IMR-90 (cell line): ENCODE measurements around the gene RBBP8. TPM values are rescaled to one million over a fixed set of nuclear protein-coding genes. Genes with fewer than 3 reads are reported as not detected.

Experiments
- ATAC-seq: fragments of 200-7000 bp; cut with Tn5 transposase; 2 replicates; pipeline ENCODE4 v1.9.1; 2020; ENCODE audit warnings: low read depth, mild to moderate bottlenecking, moderate library complexity
- BruUV-seq: library from RNA; stranded (reverse); fragments of 400-500 nt; replicated peaks from 2 replicates; lab custom pipeline; 2021; lab: Mats Ljungman, UMichigan
- CTCF ChIA-PET: fragments of 300-600 bp; formaldehyde crosslinking; extraction: SDS; loops from one replicate; lab custom pipeline; 2021; ENCODE audit warnings: antibody characterized with exemption; lab: Yijun Ruan, JAX
- POLR2A ChIA-PET: fragments of 300-600 bp; sonication (Branson Sonifier 250); formaldehyde crosslinking; loops from one replicate; lab custom pipeline; 2022; ENCODE audit warnings: antibody characterized with exemption; ENCODE audit not compliant: unreplicated experiment; lab: Charles Lee
- DNase-seq: peaks from one replicate; pipeline ENCODE4 v3.0.0; 2013
- H2AFZ ChIP-seq: replicated peaks from 2 replicates; pipeline ENCODE3; 2013; ENCODE audit warnings: low read length, mild to moderate bottlenecking; ENCODE audit not compliant: poor library complexity
- H2AK5ac ChIP-seq: 2 replicates; pipeline ENCODE4 v1.6.1; 2013; ENCODE audit warnings: low read depth, low read length, inconsistent platforms
- H2AK9ac ChIP-seq: replicated peaks from 2 replicates; pipeline ENCODE3; 2013; ENCODE audit warnings: mild to moderate bottlenecking, low read depth, low read length, moderate library complexity; ENCODE audit not compliant: poor library complexity
- H2BK120ac ChIP-seq: 2 replicates; pipeline ENCODE4 v1.6.1; 2013; ENCODE audit warnings: low read depth, low read length, inconsistent platforms
- H2BK15ac ChIP-seq: 3 replicates; pipeline ENCODE4 v1.6.1; 2013; ENCODE audit warnings: low read depth, low read length, inconsistent platforms
- H2BK20ac ChIP-seq: 2 replicates; pipeline ENCODE4 v1.6.1; 2013; ENCODE audit warnings: low read depth, mild to moderate bottlenecking, inconsistent platforms, low read length, moderate library complexity
- H2BK5ac ChIP-seq: 2 replicates; pipeline ENCODE4 v1.6.1; 2013; ENCODE audit warnings: mild to moderate bottlenecking, low read depth, low read length, inconsistent platforms; ENCODE audit not compliant: poor library complexity, severe bottlenecking
- H3K14ac ChIP-seq: replicated peaks from 2 replicates; pipeline ENCODE4 v1.6.1; 2013; ENCODE audit warnings: low read depth, low read length, inconsistent platforms
- H3K18ac ChIP-seq: 2 replicates; pipeline ENCODE4 v1.6.1; 2013; ENCODE audit warnings: low read depth, low read length, control low read depth
- H3K23ac ChIP-seq: 2 replicates; pipeline ENCODE4 v1.6.1; 2013; ENCODE audit warnings: low read depth, low read length, inconsistent platforms
- H3K27ac ChIP-seq: 2 replicates; pipeline ENCODE4 v1.5.1; 2013; ENCODE audit warnings: mild to moderate bottlenecking, control low read depth, low read length; ENCODE audit not compliant: insufficient read depth
- H3K27me3 ChIP-seq: 2 replicates; pipeline ENCODE4 v1.6.1; 2013; ENCODE audit warnings: low read length; ENCODE audit not compliant: control insufficient read depth, insufficient read depth
- H3K36me3 ChIP-seq: 2 replicates; pipeline ENCODE4 v1.6.1; 2013; ENCODE audit warnings: low read length, mixed read lengths; ENCODE audit not compliant: control insufficient read depth, insufficient read depth
- H3K4ac ChIP-seq: 2 replicates; pipeline ENCODE4 v1.6.1; 2013; ENCODE audit warnings: low read depth, low read length, inconsistent platforms
- H3K4me1 ChIP-seq: 2 replicates; pipeline ENCODE4 v1.6.1; 2013; ENCODE audit warnings: low read length, mixed read lengths; ENCODE audit not compliant: control insufficient read depth, insufficient read depth
- H3K4me2 ChIP-seq: 2 replicates; pipeline ENCODE4 v1.6.1; 2013; ENCODE audit warnings: low read depth, mild to moderate bottlenecking, control low read depth, low read length, moderate library complexity
- H3K4me3 ChIP-seq: 2 replicates; pipeline ENCODE4 v1.5.1; 2013; ENCODE audit warnings: low read depth, mild to moderate bottlenecking, control low read depth, low read length, moderate library complexity; ENCODE audit not compliant: insufficient read depth
- H3K56ac ChIP-seq: 2 replicates; pipeline ENCODE4 v1.6.1; 2013; ENCODE audit warnings: low read length, inconsistent platforms; ENCODE audit not compliant: insufficient read depth; ENCODE audit errors: extremely low read depth
- H3K79me1 ChIP-seq, 2 experiments: 2 replicates each; pipeline ENCODE4 v1.6.1; 2013; ENCODE audit warnings: low read length in 2 of 2, inconsistent platforms in 1 of 2, low read depth in 1 of 2
- H3K9ac ChIP-seq: 2 replicates; pipeline ENCODE4 v1.6.1; 2013; ENCODE audit warnings: low read depth, low read length, control low read depth
- H3K9me1 ChIP-seq: 2 replicates; pipeline ENCODE4 v1.6.1; 2013; ENCODE audit warnings: low read length, inconsistent platforms; ENCODE audit not compliant: insufficient read depth
- H3K9me3 ChIP-seq: 2 replicates; pipeline ENCODE4 v1.6.1; 2013; ENCODE audit warnings: low read length; ENCODE audit not compliant: control insufficient read depth, insufficient read depth
- H4K20me1 ChIP-seq: 2 replicates; pipeline ENCODE4 v1.6.1; 2013; ENCODE audit warnings: low read length, inconsistent platforms; ENCODE audit not compliant: insufficient read depth
- H4K5ac ChIP-seq: 2 replicates; pipeline ENCODE4 v1.6.1; 2013; ENCODE audit warnings: mild to moderate bottlenecking, low read depth, low read length, control low read depth
- H4K8ac ChIP-seq, 2 experiments: 2 replicates each; pipeline ENCODE4 v1.6.1; 2013; ENCODE audit warnings: low read depth in 2 of 2, low read length in 2 of 2, control low read depth in 1 of 2, inconsistent platforms in 1 of 2
- H4K91ac ChIP-seq: 2 replicates; pipeline ENCODE4 v1.6.1; 2013; ENCODE audit warnings: low read depth, low read length, inconsistent platforms; ENCODE audit not compliant: insufficient read depth
- BHLHE40 ChIP-seq: fragments of 150-350 bp; IDR thresholded peaks from 2 replicates; pipeline ENCODE4 v1.6.1; 2016; ENCODE audit warnings: mild to moderate bottlenecking, low read depth, low read length
- CEBPB ChIP-seq: IDR thresholded peaks from 2 replicates; pipeline ENCODE4 v1.6.1; 2012; ENCODE audit warnings: low read depth, low read length, improper control_type of control experiment
- CHD1 ChIP-seq: IDR thresholded peaks from 2 replicates; pipeline ENCODE4 v1.6.1; 2012; ENCODE audit warnings: low read depth, low read length, improper control_type of control experiment
- FOS ChIP-seq: fragments of 150-350 bp; IDR thresholded peaks from 2 replicates; pipeline ENCODE4 v1.6.1; 2016; ENCODE audit warnings: low read depth, low read length
- MAFK ChIP-seq: IDR thresholded peaks from 2 replicates; pipeline ENCODE4 v1.6.1; 2012; ENCODE audit warnings: low read depth, low read length, improper control_type of control experiment
- MAZ ChIP-seq: IDR thresholded peaks from 2 replicates; pipeline ENCODE4 v1.6.1; 2012; ENCODE audit warnings: low read depth, mild to moderate bottlenecking, low read length, improper control_type of control experiment, moderate library complexity, borderline replicate concordance
- MXI1 ChIP-seq: IDR thresholded peaks from 2 replicates; pipeline ENCODE4 v1.6.1; 2012; ENCODE audit warnings: low read depth, mild to moderate bottlenecking, low read length, moderate library complexity, borderline replicate concordance
- NFE2L2 ChIP-seq: fragments of 150-350 bp; IDR thresholded peaks from 2 replicates; pipeline ENCODE4 v1.6.1; 2016; ENCODE audit warnings: low read depth, mild to moderate bottlenecking, low read length
- POLR2A ChIP-seq: IDR thresholded peaks from 2 replicates; pipeline ENCODE4 v1.6.1; 2012; ENCODE audit warnings: mild to moderate bottlenecking, low read depth, low read length
- RFX5 ChIP-seq: IDR thresholded peaks from 2 replicates; pipeline ENCODE4 v1.8.0; 2012; ENCODE audit warnings: low read depth, mild to moderate bottlenecking, low read length, moderate library complexity
- SMC3 ChIP-seq: fragments of 150-350 bp; IDR thresholded peaks from 2 replicates; pipeline ENCODE4 v1.6.1; 2016; ENCODE audit warnings: low read depth, mild to moderate bottlenecking, antibody characterized with exemption, low read length, moderate library complexity
- WGBS, 2 experiments: methylation state at CpG; one replicate each; pipeline versions ENCODE4 v1.1.5 to v1.1.7; 2013; ENCODE audit warnings: missing lambda C conversion rate in 2 of 2; ENCODE audit not compliant: insufficient read length in 1 of 2; ENCODE audit errors: extremely low coverage in 2 of 2; 5-methylcytosine and 5-hydroxymethylcytosine counted together
- dilution Hi-C: fragments of 300-500 bp; cut with HindIII; formaldehyde crosslinking; loops from one replicate; pipeline ENCODE4 v1.14.3; 2018; ENCODE audit warnings: low sequenced_read_pairs; ENCODE audit not compliant: unreplicated experiment
- in situ Hi-C: fragments of 300-500 bp; cut with MboI; formaldehyde crosslinking; loops from 3 replicates; pipeline ENCODE4 v1.14.3; 2019; ENCODE audit warnings: low sequenced_read_pairs, inconsistent platforms, mixed read lengths
- intact Hi-C: fragments of 100-400 bp; cut with micrococcal nuclease; formaldehyde crosslinking; loops from 2 replicates; pipeline ENCODE4 v1.10.0; 2022
- polyA plus RNA-seq, 3 experiments: library from polyadenylated mRNA; depleted of rRNA; stranded (reverse); fragments of >200 nt; gene quantifications; 2 replicates each; pipeline ENCODE4 v1.2.3, GENCODE V29; 2012; ENCODE audit warnings: low replicate concordance in 1 of 3
- total RNA-seq: library from RNA; depleted of rRNA; stranded (reverse); fragments of >200 nt; gene quantifications from 2 replicates; pipeline ENCODE4 v1.2.3, GENCODE V29; 2012
- TF ChIP-seq, protein P1 (sequence below): fragments of 150-350 bp; IDR thresholded peaks from 2 replicates; pipeline ENCODE4 v1.6.1; 2016; ENCODE audit warnings: low read depth, mild to moderate bottlenecking, low read length, moderate library complexity, borderline replicate concordance
- TF ChIP-seq, protein P2 (sequence below): conservative IDR thresholded peaks from 2 replicates; pipeline ENCODE4 v1.5.1; 2012; ENCODE audit warnings: mild to moderate bottlenecking, low read depth, low read length, improper control_type of control experiment
- TF ChIP-seq, protein P3 (sequence below): fragments of 150-350 bp; IDR thresholded peaks from 2 replicates; pipeline ENCODE4 v1.6.1; 2017; ENCODE audit warnings: mild to moderate bottlenecking, antibody characterized with exemption, low read length, low read depth

RBBP8 gene
- total and polyA plus RNA-seq, 2 of the 4 experiments (the other 2 are of a cell fraction) = 12.0 to 21.1 TPM

DNA sequence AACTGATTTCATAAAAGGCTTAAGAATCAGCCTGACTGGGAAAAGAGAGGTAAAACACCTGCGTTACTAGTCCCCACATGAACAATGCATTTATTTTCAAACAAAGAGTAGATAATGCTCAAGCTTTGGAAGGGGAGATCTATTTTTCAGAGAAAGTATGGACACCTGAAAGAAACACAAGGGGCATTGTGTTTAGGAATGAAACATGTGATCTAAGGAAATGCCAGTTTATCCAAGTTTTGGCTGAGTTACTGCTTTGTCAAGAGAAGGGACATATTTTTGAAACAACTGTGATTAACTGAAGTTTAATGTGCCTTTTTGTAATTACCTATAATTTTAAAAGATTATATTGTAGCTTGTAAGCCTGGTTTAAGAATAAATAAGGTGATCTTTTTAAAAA, 49.3 kb upstream of the RBBP8 start:
- Histone ChIP-seq H4K8ac (no peak overlapping the region), H3K56ac (no peak overlapping the region), H3K4me1 (no peaks in the 10 kb centered on the region; the same call in 1 of the 2 replicates), H3K14ac (no peak overlapping the region), H2BK120ac (no peak overlapping the region), H3K4ac (no peak overlapping the region), H4K5ac (no peak overlapping the region), H3K36me3 (no peaks in the 10 kb centered on the region), H3K9me3 (no peaks in the 10 kb centered on the region), H2BK5ac (no peak overlapping the region), H2BK15ac (no peak overlapping the region), H3K9me1 (no peaks in the 10 kb centered on the region), H4K20me1 (no peaks in the 10 kb centered on the region), H3K9ac (no peak overlapping the region), H3K4me3 (no peak overlapping the region), H2BK20ac (no peak overlapping the region), H2AK9ac (no peak overlapping the region), H3K27me3 (peaks cover 2% of the 10 kb centered on the region; the same call in 1 of the 2 replicates), H3K79me1 (no peaks in the 10 kb centered on the region), H4K91ac (no peak overlapping the region), H3K27ac (no peak overlapping the region), H3K18ac (no peak overlapping the region), H2AK5ac (no peak overlapping the region), H3K23ac (no peak overlapping the region), H2AFZ (no peak overlapping the region), H3K4me2 (no peak overlapping the region)
- TF ChIP-seq MAFK (no peak), MAZ (no peak), SMC3 (no peak), CEBPB (no peak), CHD1 (no peak), MXI1 (no peak), RFX5 (no peak), NFE2L2 (no peak), BHLHE40 (no peak), POLR2A (no peak), FOS (no peak)
- TF ChIP-seq, protein P1, sequence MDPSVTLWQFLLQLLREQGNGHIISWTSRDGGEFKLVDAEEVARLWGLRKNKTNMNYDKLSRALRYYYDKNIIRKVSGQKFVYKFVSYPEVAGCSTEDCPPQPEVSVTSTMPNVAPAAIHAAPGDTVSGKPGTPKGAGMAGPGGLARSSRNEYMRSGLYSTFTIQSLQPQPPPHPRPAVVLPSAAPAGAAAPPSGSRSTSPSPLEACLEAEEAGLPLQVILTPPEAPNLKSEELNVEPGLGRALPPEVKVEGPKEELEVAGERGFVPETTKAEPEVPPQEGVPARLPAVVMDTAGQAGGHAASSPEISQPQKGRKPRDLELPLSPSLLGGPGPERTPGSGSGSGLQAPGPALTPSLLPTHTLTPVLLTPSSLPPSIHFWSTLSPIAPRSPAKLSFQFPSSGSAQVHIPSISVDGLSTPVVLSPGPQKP = no peak
- TF ChIP-seq, protein P2, sequence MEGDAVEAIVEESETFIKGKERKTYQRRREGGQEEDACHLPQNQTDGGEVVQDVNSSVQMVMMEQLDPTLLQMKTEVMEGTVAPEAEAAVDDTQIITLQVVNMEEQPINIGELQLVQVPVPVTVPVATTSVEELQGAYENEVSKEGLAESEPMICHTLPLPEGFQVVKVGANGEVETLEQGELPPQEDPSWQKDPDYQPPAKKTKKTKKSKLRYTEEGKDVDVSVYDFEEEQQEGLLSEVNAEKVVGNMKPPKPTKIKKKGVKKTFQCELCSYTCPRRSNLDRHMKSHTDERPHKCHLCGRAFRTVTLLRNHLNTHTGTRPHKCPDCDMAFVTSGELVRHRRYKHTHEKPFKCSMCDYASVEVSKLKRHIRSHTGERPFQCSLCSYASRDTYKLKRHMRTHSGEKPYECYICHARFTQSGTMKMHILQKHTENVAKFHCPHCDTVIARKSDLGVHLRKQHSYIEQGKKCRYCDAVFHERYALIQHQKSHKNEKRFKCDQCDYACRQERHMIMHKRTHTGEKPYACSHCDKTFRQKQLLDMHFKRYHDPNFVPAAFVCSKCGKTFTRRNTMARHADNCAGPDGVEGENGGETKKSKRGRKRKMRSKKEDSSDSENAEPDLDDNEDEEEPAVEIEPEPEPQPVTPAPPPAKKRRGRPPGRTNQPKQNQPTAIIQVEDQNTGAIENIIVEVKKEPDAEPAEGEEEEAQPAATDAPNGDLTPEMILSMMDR = no peak
- TF ChIP-seq, protein P3, sequence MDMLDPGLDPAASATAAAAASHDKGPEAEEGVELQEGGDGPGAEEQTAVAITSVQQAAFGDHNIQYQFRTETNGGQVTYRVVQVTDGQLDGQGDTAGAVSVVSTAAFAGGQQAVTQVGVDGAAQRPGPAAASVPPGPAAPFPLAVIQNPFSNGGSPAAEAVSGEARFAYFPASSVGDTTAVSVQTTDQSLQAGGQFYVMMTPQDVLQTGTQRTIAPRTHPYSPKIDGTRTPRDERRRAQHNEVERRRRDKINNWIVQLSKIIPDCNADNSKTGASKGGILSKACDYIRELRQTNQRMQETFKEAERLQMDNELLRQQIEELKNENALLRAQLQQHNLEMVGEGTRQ = no peak
- ChIA-PET CTCF (interaction anchor here (1.1 kb wide), 1 partner anchor 9 kb away, joined by 3 read pairs; no protein-coding TSS in a partner anchor), POLR2A (no interaction called here)
- WGBS, 2 experiments = no CpG with 5 or more reads among the region's 1 CpG
- no TSS peak for BruUV-seq
- dilution Hi-C loops = no loop called here
- no peak for ATAC-seq
- intact Hi-C loops = no loop called here
- no peak for DNase-seq
- in situ Hi-C loops = no loop called here
